PC-3 (cell line): ENCODE data around the gene STX16. TPM values are rescaled to one million over a fixed set of nuclear protein-coding genes. Genes with fewer than 3 reads are reported as not detected.
A peak's percentile ranks its signal among the peaks of the same experiment; 100 is the strongest.
"Not testable (repeated sequence)": the region's sequence is repeated elsewhere in the genome, so short reads cannot be mapped to it uniquely, and the experiment has no call there.

Experiments
- ATAC-seq: fragments of 200-7000 bp; cut with Tn5 transposase; 2 replicates; pipeline ENCODE4 v1.9.1; 2020; ENCODE audit warnings: mild to moderate bottlenecking, moderate library complexity
- BruUV-seq: library from RNA; stranded (reverse); fragments of 400-500 nt; replicated peaks from 2 replicates; lab custom pipeline; 2021; lab: Mats Ljungman, UMichigan
- CTCF ChIA-PET: fragments of 300-600 bp; sonication (Branson Sonifier 250); formaldehyde crosslinking; loops from one replicate; lab custom pipeline; 2022; ENCODE audit warnings: antibody characterized with exemption; lab: Charles Lee
- POLR2A ChIA-PET: fragments of 300-600 bp; sonication (Branson Sonifier 250); formaldehyde crosslinking; loops from one replicate; lab custom pipeline; 2022; ENCODE audit warnings: antibody characterized with exemption; ENCODE audit not compliant: unreplicated experiment; lab: Charles Lee
- DNase-seq: peaks from one replicate; pipeline ENCODE4 v3.0.0-alpha.2; 2015
- H2AFZ ChIP-seq: fragments of 300-600 bp; sonication (generic); 2 replicates; pipeline ENCODE4 v1.6.0; 2016; ENCODE audit warnings: antibody characterized with exemption, low read length
- H3F3A ChIP-seq: fragments of 300-600 bp; sonication (generic); one replicate; pipeline ENCODE4 v1.6.0; 2017; ENCODE audit warnings: antibody characterized with exemption, low read length, control low read depth, mild to moderate bottlenecking; ENCODE audit not compliant: unreplicated experiment
- H3K27ac ChIP-seq: fragments of 300-600 bp; sonication (generic); 2 replicates; pipeline ENCODE4 v1.5.1; 2016; ENCODE audit warnings: mild to moderate bottlenecking, low read length
- H3K27me3 ChIP-seq: fragments of 300-600 bp; sonication (generic); 2 replicates; pipeline ENCODE4 v1.6.1; 2016; ENCODE audit warnings: low read length, mixed read lengths
- H3K36me3 ChIP-seq: fragments of 300-600 bp; sonication (generic); 2 replicates; pipeline ENCODE4 v1.6.1; 2016; ENCODE audit warnings: low read depth, mixed run types, low read length, mixed read lengths
- H3K4me1 ChIP-seq: fragments of 300-600 bp; sonication (generic); 2 replicates; pipeline ENCODE4 v1.5.1; 2016; ENCODE audit warnings: low read length; ENCODE audit not compliant: insufficient read depth
- H3K4me2 ChIP-seq: fragments of 300-600 bp; sonication (generic); 2 replicates; pipeline ENCODE4 v1.6.0; 2016; ENCODE audit warnings: low read length
- H3K4me3 ChIP-seq: fragments of 300-600 bp; sonication (generic); 2 replicates; pipeline ENCODE4 v1.5.1; 2016; ENCODE audit warnings: mild to moderate bottlenecking, low read length, mixed read lengths
- H3K79me2 ChIP-seq: fragments of 300-600 bp; sonication (generic); 2 replicates; pipeline ENCODE4 v1.6.1; 2017; ENCODE audit warnings: low read length, mixed read lengths
- H3K9ac ChIP-seq: fragments of 300-600 bp; sonication (generic); 2 replicates; pipeline ENCODE4 v1.6.0; 2016; ENCODE audit warnings: mild to moderate bottlenecking, low read length
- H3K9me2 ChIP-seq: fragments of 300-600 bp; sonication (generic); replicated peaks from 2 replicates; pipeline ENCODE4 v1.6.1; 2016; ENCODE audit warnings: mixed run types, low read length, mixed read lengths
- H3K9me3 ChIP-seq: fragments of 300-600 bp; sonication (generic); 2 replicates; pipeline ENCODE4 v1.6.1; 2016; ENCODE audit warnings: low read length, mixed read lengths
- H4K20me1 ChIP-seq: fragments of 300-600 bp; sonication (generic); 2 replicates; pipeline ENCODE4 v1.6.1; 2016; ENCODE audit warnings: low read length, mixed read lengths
- EZH2 ChIP-seq: fragments of 300-600 bp; sonication (generic); IDR thresholded peaks from one replicate; pipeline ENCODE4 v1.6.1; 2017; ENCODE audit warnings: antibody characterized with exemption, mild to moderate bottlenecking, low read length; ENCODE audit not compliant: unreplicated experiment
- EZH2phosphoT487 ChIP-seq: fragments of 300-600 bp; sonication (generic); IDR thresholded peaks from 2 replicates; pipeline ENCODE4 v1.6.1; 2018; ENCODE audit warnings: mild to moderate bottlenecking, antibody characterized with exemption, low read length, borderline replicate concordance
- intact Hi-C: fragments of 100-400 bp; cut with micrococcal nuclease; formaldehyde crosslinking; loops from 2 replicates; pipeline ENCODE4 v1.9.0; 2023
- total RNA-seq: library from RNA; depleted of rRNA; stranded (reverse); fragments of >200 nt; gene quantifications from 2 replicates; pipeline ENCODE4 v1.2.3, GENCODE V29; 2014
- TF ChIP-seq, protein P1 (sequence below): fragments of 300-600 bp; sonication (generic); conservative IDR thresholded peaks from 2 replicates; pipeline ENCODE4 v1.5.1; 2017; ENCODE audit warnings: antibody characterized with exemption, low read depth, mild to moderate bottlenecking, low read length

Gene STX16
- total RNA-seq, 1 experiment from 2014 or later, result 44.2 TPM

DNA sequence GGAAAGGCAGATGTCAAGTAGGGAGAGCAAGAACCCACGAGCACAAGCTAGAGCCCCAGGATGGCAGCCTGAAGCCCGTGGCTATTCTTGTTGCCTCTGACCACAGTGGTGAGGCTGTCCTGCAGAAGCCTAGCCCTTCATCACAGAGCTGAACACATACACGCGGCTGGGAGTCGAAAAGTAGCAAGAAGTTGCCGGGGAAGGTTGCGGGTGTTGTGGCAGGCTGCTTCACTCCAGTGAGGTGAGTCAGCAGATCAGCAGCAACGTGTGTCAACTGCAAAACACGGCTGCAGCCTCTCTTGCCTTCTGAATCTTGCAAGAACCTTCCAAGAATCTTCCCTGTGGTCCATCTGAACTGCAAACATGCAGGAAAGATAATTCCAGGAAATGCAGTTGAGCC, 10.6 kb upstream of the STX16 start:
- H3K4me2 ChIP-seq, result peak overlapping the region; percentile 7; the same call in 1 of the 2 replicates
- ATAC-seq, result peak; percentile 30; the same call in 1 of the 2 replicates
- CTCF ChIA-PET, result no interaction called here

DNA sequence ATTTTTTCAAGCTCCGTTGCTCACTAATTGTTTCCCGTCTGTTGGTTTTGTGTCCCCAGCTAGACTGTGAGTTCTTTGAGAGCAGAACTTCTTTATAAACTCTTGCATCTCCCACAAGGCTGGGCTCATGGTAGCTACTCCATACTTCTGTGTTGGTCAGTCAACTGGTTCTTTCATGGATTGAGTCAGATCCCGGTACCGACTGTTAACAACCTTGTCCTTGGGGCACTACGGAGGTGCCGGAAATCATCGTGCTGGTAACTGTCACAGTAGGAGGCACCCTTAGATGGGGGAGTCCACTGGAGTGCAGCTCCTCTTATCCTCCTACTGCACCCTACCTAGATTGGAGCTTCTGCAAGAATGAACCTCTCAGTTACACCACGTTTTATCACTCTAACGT, 8.6 kb upstream of the STX16 start:
- peaks cover 41% of the 10 kb centered on the region for H3K4me1 ChIP-seq
- DNase-seq (no peak), ATAC-seq (no peak)
- H3K4me3 ChIP-seq, result no peak overlapping the region
- no peak overlapping the region for H3K27ac ChIP-seq
- H3K79me2 ChIP-seq, result no peaks in the 10 kb centered on the region
- POLR2A ChIA-PET, result no interaction called here
- intact Hi-C loops, result loop anchor here (10.0 kb wide), 1 partner anchor 128 kb away; the partner anchor contains the start of gene APCDD1L
- no peak overlapping the region for H2AFZ ChIP-seq
- no peaks in the 10 kb centered on the region for H3K9me3 ChIP-seq
- BruUV-seq, result no TSS peak
- no peaks in the 10 kb centered on the region for H4K20me1 ChIP-seq
- H3K9ac ChIP-seq, result no peak overlapping the region
- no peaks in the 10 kb centered on the region for H3K36me3 ChIP-seq
- H3K4me2 ChIP-seq, result no peak overlapping the region
- H3K27me3 ChIP-seq, result no peaks in the 10 kb centered on the region
- no peaks in the 10 kb centered on the region for H3F3A ChIP-seq
- CTCF ChIA-PET, result no interaction called here
- TF ChIP-seq, protein P1, sequence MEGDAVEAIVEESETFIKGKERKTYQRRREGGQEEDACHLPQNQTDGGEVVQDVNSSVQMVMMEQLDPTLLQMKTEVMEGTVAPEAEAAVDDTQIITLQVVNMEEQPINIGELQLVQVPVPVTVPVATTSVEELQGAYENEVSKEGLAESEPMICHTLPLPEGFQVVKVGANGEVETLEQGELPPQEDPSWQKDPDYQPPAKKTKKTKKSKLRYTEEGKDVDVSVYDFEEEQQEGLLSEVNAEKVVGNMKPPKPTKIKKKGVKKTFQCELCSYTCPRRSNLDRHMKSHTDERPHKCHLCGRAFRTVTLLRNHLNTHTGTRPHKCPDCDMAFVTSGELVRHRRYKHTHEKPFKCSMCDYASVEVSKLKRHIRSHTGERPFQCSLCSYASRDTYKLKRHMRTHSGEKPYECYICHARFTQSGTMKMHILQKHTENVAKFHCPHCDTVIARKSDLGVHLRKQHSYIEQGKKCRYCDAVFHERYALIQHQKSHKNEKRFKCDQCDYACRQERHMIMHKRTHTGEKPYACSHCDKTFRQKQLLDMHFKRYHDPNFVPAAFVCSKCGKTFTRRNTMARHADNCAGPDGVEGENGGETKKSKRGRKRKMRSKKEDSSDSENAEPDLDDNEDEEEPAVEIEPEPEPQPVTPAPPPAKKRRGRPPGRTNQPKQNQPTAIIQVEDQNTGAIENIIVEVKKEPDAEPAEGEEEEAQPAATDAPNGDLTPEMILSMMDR, result no peak
- TF ChIP-seq EZH2 (no peak), EZH2phosphoT487 (no peak)
- H3K9me2 ChIP-seq, result no peaks in the 10 kb centered on the region

More for the DNA sequence above, 10.6 kb upstream of the STX16 start:
- H3K9me3 ChIP-seq, result no peaks in the 10 kb centered on the region
- peak; percentile 56 for DNase-seq
- no peaks in the 10 kb centered on the region for H3K27me3 ChIP-seq
- BruUV-seq, result no TSS peak
- H3K4me1 ChIP-seq, result peaks cover 22% of the 10 kb centered on the region
- POLR2A ChIA-PET, result no interaction called here
- intact Hi-C loops, result loop anchor here (10.0 kb wide), 1 partner anchor 126 kb away; the partner anchor contains the start of gene APCDD1L
- TF ChIP-seq EZH2phosphoT487, result no peak
- TF ChIP-seq, protein P1, result no peak
- TF ChIP-seq EZH2, result no peak
- no peaks in the 10 kb centered on the region for H3K36me3 ChIP-seq
- no peaks in the 10 kb centered on the region for H3F3A ChIP-seq
- no peaks in the 10 kb centered on the region for H3K79me2 ChIP-seq
- H3K27ac ChIP-seq, result no peak overlapping the region
- H3K4me3 ChIP-seq, result no peak overlapping the region
- no peaks in the 10 kb centered on the region for H3K9me2 ChIP-seq
- H3K9ac ChIP-seq, result no peak overlapping the region
- H2AFZ ChIP-seq, result peak overlapping the region; percentile 43
- no peaks in the 10 kb centered on the region for H4K20me1 ChIP-seq

- H3K9me2 ChIP-seq, H2AFZ ChIP-seq, POLR2A ChIA-PET, H3K9me3 ChIP-seq, H3K4me3 ChIP-seq, H3F3A ChIP-seq, DNase-seq, ATAC-seq, H3K36me3 ChIP-seq, CTCF ChIA-PET, BruUV-seq, H3K79me2 ChIP-seq, H3K27me3 ChIP-seq, H3K4me2 ChIP-seq, H3K27ac ChIP-seq, H3K9ac ChIP-seq, H4K20me1 ChIP-seq: not testable (repeated sequence)
- intact Hi-C loops, result loop anchor here (10.0 kb wide), 1 partner anchor 128 kb away; the partner anchor contains the start of gene APCDD1L
- H3K4me1 ChIP-seq, result peaks cover 45% of the 10 kb centered on the region
Observed at GRCh38 chr20:58642896-58643295, 8.2 kb upstream of the STX16 start.
